Tongue (tissue), 2 donors: Measurements from ENCODE around the gene CFAP54. TPM values are rescaled to one million over a fixed set of nuclear protein-coding genes. Genes with fewer than 3 reads are reported as not detected.

ENCODE experiments used
- DNase-seq: peaks from one replicate; pipeline ENCODE4 v3.0.0-alpha.2; 2015
- total RNA-seq: library from RNA; depleted of rRNA; stranded (reverse); fragments of >200 nt; gene quantifications from one replicate; pipeline ENCODE4 v1.2.3, GENCODE V29; 2014

The CFAP54 gene
- total RNA-seq, 1 donor from 2014 or later: 1.6 TPM

DNA sequence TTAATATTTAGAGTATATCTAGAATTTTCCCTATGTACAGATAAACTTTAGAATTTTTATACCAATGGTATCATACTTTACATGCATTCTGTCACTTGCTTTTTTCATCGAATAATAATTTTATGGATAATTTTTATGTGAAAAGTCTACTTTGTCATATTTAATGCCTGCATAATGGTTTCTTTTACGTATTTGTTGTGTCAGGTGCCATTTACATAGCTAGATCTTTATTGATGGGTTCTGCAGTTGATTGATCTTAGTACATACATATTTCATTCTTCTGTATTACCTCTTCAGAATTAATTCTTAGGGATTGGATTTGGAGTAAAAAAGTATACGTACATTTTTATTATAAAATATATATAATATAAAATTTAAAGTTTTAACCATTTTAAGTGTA is 340.0 kb downstream of the CFAP54 start:
- DNase-seq: no peak

DNA sequence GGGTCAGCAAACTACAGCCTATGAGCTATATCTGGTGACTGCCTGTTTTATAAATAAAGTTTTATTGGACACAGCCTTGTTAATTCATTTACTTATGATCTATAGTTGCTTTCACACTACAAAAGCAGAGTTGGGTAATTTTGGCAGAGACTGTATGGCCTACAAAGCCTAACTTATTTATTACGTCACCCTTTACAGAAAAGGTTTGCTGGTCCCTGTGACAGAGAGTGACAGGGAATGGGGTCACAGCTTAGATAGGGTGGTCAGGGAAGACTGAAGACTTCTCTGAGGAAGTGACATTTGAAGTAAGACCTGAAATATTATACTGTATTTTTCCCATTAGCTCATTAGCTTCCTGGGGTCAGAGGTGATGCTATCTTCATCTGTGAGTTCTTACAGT is 342.0 kb downstream of the CFAP54 start:
- no peak for DNase-seq

DNA sequence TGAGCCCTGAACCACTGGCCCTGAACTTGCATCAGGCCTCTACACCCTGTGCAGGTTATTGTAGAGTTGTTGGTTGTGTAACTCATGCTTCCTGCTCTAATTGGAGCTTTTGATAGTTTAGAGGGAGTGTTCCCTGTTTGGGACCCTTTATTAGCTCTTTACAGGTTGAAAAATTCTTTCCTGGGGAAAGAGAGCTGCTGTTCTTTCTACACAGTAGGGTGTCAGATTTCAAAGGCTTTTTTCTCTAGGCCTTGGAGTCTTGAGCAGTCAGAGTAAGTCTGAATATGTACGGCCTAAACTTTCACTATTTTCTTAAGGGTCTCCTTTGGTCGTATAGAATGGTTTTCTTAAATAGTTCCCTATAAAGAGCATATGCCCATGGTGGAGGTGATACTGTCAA is 356.9 kb downstream of the CFAP54 start:
- DNase-seq: no peak

DNA sequence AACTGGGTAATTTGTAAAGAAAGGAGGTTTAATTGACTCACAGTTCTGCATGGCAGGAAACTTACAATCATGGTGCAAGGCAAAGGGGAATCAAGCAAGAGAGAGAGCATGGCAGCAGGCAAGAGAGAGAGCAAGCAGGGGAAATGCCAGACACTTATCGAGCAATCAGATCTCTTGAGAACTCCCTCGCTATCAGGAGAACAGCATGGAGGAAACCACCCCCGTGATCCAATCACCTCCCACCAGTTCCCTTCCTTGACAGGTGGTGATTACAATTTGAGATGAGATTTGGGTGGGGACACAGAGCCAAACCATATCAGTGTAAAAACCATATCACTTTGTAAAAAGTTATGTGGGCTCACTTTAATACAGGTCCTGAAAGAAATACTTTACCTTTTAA is 361.3 kb downstream of the CFAP54 start:
- no peak for DNase-seq

DNA sequence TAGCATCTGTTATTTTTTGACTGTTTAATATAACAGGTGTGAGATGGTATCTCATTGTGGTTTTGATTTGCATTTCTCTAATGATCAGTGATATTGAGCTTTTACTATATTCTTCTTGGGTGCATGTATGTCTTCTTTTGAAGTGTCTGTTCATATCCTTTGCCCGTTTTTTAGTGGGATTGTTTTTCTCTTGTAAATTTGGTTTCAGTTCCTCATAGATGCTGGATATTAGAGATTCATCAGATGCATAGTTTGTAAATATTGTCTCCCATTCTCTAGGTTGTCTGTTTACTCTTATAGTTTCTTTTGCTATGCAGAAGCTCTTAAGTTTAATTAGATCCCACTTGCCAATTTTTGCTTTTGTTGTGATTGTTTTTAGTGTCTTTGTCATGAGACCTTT is 368.8 kb downstream of the CFAP54 start:
- DNase-seq: no peak

DNA sequence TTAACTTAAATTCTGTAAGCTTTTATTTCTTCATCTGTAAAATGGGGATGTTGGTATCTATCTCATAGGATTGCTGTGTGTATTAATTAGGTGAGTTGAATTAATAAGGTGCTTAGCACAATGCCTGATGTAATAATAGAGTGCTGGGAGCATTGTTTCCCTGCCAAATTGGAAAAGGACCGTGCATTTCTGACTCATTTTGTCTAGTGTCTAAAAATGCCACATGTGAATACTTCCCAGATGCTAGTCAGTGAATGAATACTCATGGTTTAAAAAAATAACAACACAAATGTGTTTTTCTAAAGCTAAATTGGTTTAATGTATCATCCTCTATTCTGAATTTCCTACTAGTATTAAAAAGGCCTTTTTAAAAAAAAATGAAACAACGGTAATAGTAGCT is 372.3 kb downstream of the CFAP54 start:
- DNase-seq: no peak

DNA sequence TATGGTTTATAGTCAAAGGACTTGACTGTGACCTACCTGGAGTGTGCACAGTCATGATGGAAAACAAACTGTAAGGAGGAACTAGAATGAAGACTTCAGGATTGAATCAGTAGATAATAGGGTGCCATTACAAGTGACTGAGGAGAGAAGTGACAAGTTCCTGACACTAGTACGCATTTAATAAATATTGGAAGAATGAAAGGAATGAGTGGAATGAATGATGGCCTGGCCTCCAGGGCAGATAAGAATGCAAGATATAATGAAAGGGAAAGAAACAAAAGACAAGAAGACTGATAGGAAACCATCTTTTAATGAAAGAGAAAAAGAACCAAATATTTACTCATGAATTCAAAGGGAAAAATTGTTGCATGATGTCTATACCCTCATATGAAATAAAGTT is 372.9 kb downstream of the CFAP54 start:
- no peak for DNase-seq

DNA sequence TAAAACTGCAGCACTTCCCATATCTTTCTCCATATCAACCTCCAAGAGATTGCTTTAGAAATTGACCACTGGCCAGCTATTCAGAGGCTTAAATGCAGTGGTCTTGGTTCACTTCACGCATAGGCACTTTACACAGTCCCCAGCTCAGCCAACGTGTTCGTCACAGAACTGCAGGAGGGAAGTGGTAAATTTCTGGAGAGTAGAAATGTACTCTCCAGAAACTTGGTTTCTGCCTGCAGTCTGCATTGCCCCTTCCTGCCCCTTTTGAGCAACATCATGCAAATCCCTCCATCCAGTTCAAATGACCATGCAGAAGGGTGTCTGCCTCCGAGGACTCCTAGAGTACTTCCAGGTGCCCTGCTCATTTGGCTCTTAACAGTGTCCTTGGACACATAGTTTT is 375.0 kb downstream of the CFAP54 start:
- peak; percentile 18 for DNase-seq

DNA sequence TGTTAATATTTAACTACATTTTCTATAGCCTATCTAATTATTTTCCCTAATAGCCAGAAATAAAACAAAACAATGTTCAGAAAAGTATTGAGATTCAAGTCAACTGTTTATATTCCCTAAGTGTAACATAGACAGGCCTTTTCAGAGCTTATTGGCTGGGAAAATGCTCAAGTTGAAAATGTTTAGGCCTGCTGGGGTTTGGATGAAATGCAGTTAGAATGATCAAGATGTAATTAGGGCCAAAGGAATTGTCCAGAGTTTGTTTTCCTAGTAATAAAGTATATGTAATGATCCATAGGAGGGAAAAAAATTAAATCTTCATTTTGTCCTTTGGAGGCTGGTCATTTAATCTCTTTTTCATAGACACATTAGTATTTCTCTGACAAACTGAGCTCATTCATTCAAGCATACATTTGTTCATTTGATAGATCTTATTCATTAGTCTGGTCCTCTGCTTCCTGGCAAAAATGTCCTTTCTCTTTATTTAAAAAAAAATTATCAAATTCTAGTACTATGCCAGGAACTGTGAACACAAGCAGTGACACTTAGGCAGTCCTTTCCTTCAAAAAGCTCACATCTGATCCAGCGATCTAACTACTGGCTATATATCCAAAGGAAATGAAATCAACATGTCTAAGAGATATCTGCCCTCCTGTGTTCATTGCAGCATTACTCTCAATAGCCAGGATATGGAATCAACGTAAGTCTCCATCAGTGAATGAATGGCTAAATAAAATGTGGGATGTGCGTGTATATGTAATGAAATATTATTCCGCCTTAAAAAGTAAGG is 377.6 kb downstream of the CFAP54 start:
- no peak for DNase-seq

DNA sequence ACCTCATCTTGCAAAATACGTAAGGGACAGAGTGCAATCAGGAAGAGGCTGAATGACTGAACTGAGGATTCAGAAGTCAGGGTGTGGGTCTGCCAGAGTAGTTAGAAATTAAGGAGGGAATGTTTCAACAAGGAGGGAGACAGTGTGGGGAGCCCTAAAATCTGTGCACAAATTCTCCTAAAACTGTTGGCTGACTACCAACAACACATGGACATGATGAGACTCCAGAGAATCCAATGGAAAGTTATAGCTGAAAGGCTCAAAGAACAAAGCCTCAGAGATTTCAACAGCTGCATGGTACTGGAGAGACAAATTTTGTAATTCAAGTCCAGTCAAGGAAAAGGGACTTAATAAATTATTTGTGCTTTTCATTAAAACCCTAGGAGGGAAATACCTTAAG is 381.6 kb downstream of the CFAP54 start:
- DNase-seq: peak; percentile 31

DNA sequence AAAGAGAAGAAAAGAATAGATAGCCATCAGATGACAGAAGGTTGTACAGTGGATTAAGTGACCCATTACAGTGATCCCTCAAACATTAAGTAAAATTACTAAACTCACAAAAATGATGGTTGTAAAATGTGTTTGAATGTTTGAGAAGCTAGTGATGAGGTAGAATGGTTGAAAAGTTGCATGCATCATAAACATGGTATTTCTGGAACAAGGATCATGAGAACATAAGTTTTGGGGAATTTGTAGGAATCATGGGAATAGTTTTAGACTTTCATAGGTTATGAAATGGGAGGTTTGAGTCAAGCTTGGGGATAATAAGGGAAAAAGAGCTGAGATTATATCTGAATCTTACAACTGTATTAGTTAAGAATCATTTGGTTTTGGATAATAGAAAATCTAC is 383.6 kb downstream of the CFAP54 start:
- no peak for DNase-seq

DNA sequence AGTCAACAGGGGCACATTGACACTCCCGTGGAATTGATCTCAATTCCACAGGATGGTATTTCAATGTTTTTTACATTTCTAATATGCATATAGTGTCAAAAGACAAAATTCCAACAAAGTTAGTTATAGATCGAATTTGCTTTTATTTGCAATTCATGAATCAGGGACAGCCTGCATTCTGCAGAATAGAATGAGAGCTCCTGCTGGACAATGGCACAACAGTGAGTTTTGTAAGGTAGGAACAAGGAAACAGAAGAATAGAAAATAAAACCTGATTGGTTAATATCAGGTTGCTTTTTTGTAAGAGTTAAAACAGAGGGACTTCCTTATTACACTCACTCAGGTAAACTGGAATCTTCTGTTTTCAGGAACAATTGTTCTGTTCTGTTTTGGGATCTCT is 384.8 kb downstream of the CFAP54 start:
- no peak for DNase-seq

DNA sequence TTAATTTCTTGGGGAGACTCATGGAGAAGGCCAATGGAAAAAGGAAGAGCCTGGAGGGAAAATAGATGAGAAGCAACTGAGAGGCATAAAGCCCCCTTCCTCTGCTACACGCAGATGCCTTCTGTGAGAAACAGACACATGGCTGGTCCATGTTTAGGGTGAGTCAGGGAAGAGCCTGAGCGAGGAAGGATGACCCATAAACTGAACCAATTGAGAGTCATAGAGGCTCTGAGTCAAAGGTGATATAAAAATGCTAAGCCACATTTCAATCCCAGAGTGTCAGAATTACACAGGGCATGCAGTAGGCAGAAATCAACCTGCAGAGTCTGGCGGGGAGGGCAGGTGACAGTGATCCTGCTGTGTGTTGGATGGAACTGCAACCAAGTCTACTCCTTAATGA is 387.6 kb downstream of the CFAP54 start:
- no peak for DNase-seq

DNA sequence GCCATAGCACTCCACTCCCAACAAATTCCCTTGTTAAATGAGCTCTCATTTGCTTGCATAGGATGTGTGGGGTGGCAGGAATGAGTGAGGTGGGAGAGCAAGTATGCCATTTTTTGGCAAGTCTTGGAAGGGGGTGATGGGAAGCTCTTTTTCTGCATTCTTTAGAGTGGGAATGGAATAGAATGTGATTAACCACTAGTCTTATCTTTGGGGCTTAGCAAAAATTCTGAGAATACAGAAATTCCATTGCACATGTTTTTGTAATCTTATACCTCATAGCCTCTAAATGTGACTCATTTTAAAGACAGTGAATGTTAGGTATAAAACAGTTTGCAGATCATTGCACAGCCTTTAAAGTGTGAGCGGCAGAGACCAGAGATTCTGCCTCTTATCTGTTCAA is 389.3 kb downstream of the CFAP54 start:
- DNase-seq: no peak

DNA sequence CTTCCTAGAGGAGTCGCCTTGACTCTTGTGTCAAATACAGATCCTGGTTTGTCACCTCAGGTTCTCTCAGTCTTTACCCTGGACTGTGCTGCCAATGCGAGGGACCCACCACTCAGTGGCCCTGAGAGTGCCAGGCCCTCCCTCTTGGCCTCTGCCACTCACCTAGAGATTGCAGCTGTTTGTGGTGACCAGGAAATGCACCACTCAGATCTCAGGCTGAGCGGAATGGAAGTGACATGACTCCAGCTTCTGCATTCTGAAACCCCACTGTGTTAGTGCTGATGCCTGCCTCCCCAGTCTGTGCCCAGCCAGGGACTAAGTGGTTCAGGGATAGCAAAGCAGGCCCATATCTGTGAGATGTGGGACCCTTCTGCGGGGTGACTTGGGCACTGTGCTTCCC is 389.9 kb downstream of the CFAP54 start:
- DNase-seq: no peak

DNA sequence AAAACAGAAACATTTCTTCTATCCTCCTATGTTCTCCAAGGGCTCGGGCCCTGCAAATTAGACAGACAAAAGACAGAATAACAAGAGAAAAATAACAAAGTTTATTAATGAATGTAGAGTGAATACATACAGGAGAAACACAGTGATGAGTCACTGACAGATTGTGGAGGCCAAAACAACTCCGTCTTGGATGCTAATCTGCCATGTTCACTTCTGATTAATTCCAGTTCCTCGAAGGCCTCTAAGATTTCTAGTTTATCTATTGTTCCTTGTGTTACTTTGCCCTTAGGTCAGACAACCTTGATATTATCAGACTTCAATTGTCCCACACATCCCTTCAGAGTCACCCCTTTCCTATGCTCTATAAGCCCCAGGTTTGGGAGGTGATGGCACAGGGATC is 390.8 kb downstream of the CFAP54 start:
- no peak for DNase-seq

DNA sequence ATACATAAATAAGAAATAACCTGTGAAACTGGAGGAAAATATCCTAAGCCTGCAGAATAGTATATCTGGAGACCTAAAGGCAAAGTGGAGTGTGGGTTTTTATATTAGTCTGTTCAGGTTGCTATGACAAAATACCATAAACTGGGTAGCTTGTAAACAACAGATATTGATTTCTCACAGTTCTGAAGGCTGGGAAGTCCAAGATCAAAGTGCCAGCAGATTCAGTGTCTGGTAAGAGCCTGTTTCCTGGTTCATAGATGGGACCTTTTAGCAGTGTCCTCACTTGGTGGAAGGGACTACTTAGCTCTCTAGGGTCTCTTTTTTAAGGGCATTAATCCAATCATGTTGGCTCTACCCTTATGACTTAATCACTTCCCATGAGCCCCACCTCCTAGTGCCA is 392.2 kb downstream of the CFAP54 start:
- DNase-seq: no peak

DNA sequence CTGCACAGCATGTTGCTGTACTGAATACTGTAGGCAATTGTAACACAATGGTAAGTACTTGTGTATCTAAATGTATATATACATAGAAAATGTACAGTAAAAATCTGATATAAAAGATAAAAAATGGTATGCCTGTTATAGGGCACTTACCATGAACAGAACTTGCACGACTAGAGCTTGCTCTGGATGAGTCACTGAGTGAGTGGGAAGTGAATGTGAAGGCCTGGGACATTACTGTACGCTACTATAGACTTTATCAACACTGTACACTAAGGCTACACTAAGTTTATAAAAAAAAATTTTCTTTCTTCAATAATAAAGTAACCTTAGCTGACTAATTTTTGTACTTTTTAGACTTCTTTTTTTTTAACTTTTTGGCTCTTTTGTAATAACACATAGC is 393.5 kb downstream of the CFAP54 start:
- DNase-seq: no peak

DNA sequence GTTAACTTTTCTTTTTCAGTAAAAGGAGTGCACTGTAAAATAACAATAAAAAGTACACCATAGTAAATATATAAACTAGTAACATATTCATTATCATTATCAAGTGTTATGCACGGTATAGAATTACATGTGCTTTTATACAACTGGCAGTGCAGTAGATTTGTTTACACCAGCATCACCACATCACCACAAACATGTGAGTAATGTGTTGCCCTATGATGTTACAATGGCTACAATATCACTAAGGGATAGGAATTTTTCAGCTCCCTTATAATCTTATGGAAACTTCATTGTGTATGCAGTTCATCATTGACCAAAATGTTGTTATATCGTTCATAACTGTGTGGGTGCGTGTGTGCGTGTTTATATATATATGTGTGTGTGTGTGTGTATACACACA is 394.2 kb downstream of the CFAP54 start:
- no peak for DNase-seq

DNA sequence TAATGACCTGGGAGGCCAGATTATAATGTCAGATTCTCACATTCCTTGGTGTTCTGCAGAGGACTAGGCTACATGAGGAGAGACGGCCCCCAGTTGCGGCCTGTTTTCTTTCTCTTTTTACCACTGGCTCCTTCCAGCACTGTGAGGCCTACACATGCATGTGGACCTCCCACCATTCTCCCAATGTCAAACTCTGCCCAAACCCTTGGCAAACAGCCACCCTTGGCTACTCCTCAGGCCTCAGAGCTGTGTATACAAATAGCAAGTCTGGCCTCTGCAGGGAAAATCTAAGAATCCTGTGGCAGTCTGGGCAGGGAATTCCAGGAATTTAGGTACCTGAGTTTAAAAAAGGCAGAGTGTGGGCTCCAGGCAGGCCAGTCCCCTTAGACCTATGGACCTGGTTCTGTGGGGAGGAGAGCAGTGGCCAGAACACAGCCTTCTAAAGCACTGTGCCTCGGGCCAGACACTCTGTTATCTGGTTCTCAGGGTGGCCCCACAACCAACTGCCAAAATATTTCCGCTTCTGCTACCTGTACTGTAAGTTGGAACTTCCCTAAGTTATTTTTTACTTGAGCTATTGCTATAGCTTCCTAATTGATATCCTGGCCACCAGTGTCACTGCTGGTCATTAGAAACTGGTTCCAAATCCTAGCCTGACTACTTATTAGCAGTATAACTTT is 397.8 kb downstream of the CFAP54 start:
- peak; percentile 54 for DNase-seq

DNA sequence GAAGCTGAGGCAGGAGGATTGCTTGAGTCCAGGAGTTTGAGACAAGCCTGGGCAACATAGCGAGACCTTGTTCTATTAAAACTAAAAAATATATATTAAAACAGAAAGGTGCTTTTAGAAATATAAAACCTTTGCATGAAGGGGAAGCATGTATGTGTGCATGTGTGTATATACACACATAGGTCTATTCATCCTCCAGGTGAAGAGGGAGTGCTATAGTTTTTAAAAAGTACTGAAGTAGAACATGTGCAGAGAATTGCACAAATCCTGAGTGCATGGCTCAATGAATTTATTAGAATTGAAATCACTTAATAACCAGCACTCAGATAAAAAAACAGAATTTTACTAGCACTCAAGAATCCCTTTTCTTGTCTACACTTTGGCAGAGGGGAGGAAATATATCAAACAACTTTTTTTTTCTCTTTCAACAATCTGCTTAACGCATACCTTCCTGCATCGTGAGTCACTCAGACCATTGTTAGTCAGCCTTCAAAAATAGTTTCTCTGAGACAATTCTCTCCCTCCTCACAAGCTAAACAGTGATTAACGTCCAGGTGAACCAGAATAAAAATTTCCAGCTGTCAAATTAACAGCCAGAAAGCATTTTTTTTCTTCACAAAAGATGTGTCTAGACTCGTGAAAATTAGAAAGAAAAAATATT is 400.0 kb downstream of the CFAP54 start:
- no peak for DNase-seq

DNA sequence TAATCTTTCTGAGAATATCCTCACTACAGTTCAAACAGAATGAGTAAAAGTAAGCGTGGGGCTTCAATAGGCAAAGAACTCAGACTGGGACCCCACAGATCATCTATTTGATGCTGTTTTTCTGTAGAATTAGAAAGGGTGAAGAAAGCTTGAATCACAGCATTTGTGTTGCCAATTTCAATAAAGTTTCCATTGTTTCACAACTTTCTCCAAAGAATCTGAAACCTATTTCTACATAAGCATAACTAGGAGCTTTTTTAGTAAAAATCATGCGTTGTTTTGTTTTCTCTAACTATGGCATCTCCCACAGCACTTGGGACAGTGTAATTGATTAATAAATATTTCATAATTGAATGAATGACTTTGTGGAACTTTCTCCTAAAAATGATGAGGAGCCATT is 401.0 kb downstream of the CFAP54 start:
- no peak for DNase-seq

DNA sequence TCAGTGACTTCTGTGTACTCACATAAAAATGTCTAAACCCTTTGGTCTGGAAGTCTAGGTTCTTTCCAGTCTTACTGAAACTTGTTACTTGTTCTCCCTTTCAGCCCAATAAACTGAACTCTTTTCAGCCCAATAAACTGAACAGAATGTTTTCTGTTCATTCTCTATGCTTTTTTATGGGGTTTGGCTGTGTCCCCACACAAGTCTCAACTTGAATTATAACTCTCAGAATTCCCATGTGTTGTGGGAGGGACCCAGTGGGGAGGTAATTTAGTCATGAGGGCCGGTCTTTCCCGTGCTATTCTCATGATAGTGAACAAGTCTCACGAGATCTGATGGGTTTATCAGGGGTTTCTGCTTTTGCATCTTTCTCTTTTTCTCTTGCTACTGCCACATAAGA is 402.7 kb downstream of the CFAP54 start:
- no peak for DNase-seq

DNA sequence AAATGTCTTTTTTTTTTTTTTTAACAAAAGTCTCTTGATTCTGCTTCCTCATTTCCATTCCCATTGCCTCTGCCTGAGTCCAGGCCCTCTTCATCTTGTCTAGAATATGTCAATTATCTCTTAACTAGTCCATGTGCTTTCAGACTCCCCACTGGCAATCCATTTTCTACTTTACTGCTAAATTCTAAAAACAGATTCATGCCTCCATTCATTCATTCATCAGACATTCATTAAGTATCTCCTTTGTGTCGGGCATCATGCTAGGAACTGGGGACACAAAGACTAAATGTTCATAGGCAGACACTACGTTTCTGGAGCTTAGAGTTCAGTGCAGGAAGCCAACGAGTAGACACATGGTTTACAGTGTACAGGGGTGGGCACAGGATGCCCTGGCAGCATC is 408.0 kb downstream of the CFAP54 start:
- no peak for DNase-seq
